SU-DHL-6 (cell line): Measurements from ENCODE around the gene MEGF6.

ENCODE experiments used
- H2AFZ ChIP-seq: fragments of 200-600 bp; sonication (generic); 2 replicates; pipeline ENCODE4 v1.6.1; 2014; ENCODE audit warnings: low read depth, mild to moderate bottlenecking, moderate library complexity, mixed read lengths, antibody characterized with exemption, low read length; ENCODE audit not compliant: severe bottlenecking
- H3F3A ChIP-seq: fragments of 200-600 bp; shearing (Covaris generic); 2 replicates; pipeline ENCODE4 v1.6.0; 2016; ENCODE audit warnings: antibody characterized with exemption, mild to moderate bottlenecking; ENCODE audit not compliant: insufficient read depth
- H3K27ac ChIP-seq: fragments of 200-600 bp; sonication (generic); 2 replicates; pipeline ENCODE4 v1.5.1; 2016; ENCODE audit warnings: low read depth, mild to moderate bottlenecking, low read length, moderate library complexity, mixed read lengths
- H3K27me3 ChIP-seq: fragments of 200-600 bp; sonication (generic), shearing (Covaris generic); 2 replicates; pipeline ENCODE4 v1.6.0; 2014; ENCODE audit warnings: mild to moderate bottlenecking, low read length
- H3K36me3 ChIP-seq: fragments of 200-600 bp; sonication (generic); 2 replicates; pipeline ENCODE4 v1.6.1; 2014; ENCODE audit warnings: mild to moderate bottlenecking, low read length, mixed read lengths
- H3K4me2 ChIP-seq: fragments of 300-600, 200-600 bp; shearing (Covaris generic), sonication (generic); 2 replicates; pipeline ENCODE4 v1.6.0; 2014; ENCODE audit warnings: low read length, low read depth, mild to moderate bottlenecking; ENCODE audit not compliant: poor library complexity, severe bottlenecking
- H3K4me3 ChIP-seq: fragments of 200-600 bp; sonication (generic); 2 replicates; pipeline ENCODE4 v1.5.1; 2014; ENCODE audit warnings: antibody characterized with exemption, low read length, mild to moderate bottlenecking, mixed read lengths; ENCODE audit not compliant: insufficient read depth, poor library complexity, severe bottlenecking
- H3K79me2 ChIP-seq: fragments of 200-600 bp; sonication (generic); 2 replicates; pipeline ENCODE4 v1.6.1; 2014; ENCODE audit warnings: mild to moderate bottlenecking, low read length, moderate library complexity; ENCODE audit not compliant: insufficient read depth
- H3K9ac ChIP-seq: fragments of 200-600 bp; sonication (generic); 2 replicates; pipeline ENCODE4 v1.7.0; 2014; ENCODE audit warnings: mild to moderate bottlenecking, low read length
- H3K9me2 ChIP-seq: fragments of 200-600 bp; sonication (generic); replicated peaks from 2 replicates; pipeline ENCODE4 v1.6.1; 2014; ENCODE audit warnings: low read length; ENCODE audit not compliant: insufficient read depth
- H3K9me3 ChIP-seq: fragments of 200-600 bp; sonication (generic); 2 replicates; pipeline ENCODE4 v1.6.1; 2014; ENCODE audit warnings: low read length, mixed read lengths; ENCODE audit not compliant: insufficient read depth
- H4K20me1 ChIP-seq: fragments of 200-600 bp; sonication (generic); 2 replicates; pipeline ENCODE4 v1.6.1; 2014; ENCODE audit warnings: low read depth, mild to moderate bottlenecking, antibody characterized with exemption, low read length, moderate library complexity, mixed read lengths
- CTCF ChIP-seq: fragments of 200-600 bp; sonication (generic); IDR thresholded peaks from one replicate; pipeline ENCODE4 v1.5.1; 2017; ENCODE audit warnings: antibody characterized with exemption, mild to moderate bottlenecking, low read length, moderate library complexity; ENCODE audit not compliant: insufficient read depth, poor library complexity, severe bottlenecking
- EZH2phosphoT487 ChIP-seq: fragments of 200-600 bp; sonication (generic), shearing (Covaris generic); conservative IDR thresholded peaks from 2 replicates; pipeline ENCODE4 v1.6.1; 2018; ENCODE audit warnings: mild to moderate bottlenecking, antibody characterized with exemption, low read length, moderate library complexity, mixed read lengths

MEGF6 gene

GRCh38 chr1:3630161-3630611 lies 18.9 kb upstream of the MEGF6 start:
- Histone ChIP-seq H3K79me2 (no peaks in the 10 kb centered on the region), H3K9me2 (no peaks in the 10 kb centered on the region), H3K9ac (no peak overlapping the region), H4K20me1 (no peaks in the 10 kb centered on the region), H3F3A (no peaks in the 10 kb centered on the region), H3K27me3 (no peaks in the 10 kb centered on the region), H3K4me2 (no peak overlapping the region), H2AFZ (no peak overlapping the region), H3K36me3 (no peaks in the 10 kb centered on the region), H3K4me3 (no peak overlapping the region), H3K27ac (no peak overlapping the region), H3K9me3 (no peaks in the 10 kb centered on the region)
- TF ChIP-seq CTCF: no peak
- no peak for TF ChIP-seq EZH2phosphoT487

GRCh38 chr1:3629561-3630160 lies 18.4 kb upstream of the MEGF6 start:
- no peak overlapping the region for H3K4me2 ChIP-seq
- H3K9me2 ChIP-seq: no peaks in the 10 kb centered on the region
- H3K79me2 ChIP-seq: no peaks in the 10 kb centered on the region
- no peak overlapping the region for H3K27ac ChIP-seq
- H4K20me1 ChIP-seq: no peaks in the 10 kb centered on the region
- H3K9me3 ChIP-seq: no peaks in the 10 kb centered on the region
- no peaks in the 10 kb centered on the region for H3K27me3 ChIP-seq
- no peak overlapping the region for H3K9ac ChIP-seq
- no peak overlapping the region for H3K4me3 ChIP-seq
- no peaks in the 10 kb centered on the region for H3K36me3 ChIP-seq
- H3F3A ChIP-seq: no peaks in the 10 kb centered on the region
- no peak for TF ChIP-seq CTCF
- TF ChIP-seq EZH2phosphoT487: no peak
- H2AFZ ChIP-seq: no peak overlapping the region

GRCh38 chr1:3628445-3628844 lies 17.1 kb upstream of the MEGF6 start:
- Histone ChIP-seq H3K4me3 (no peak overlapping the region), H2AFZ (no peak overlapping the region), H3K79me2 (no peaks in the 10 kb centered on the region), H3K27me3 (no peaks in the 10 kb centered on the region), H3K9me3 (no peaks in the 10 kb centered on the region), H3K27ac (no peak overlapping the region), H3K36me3 (no peaks in the 10 kb centered on the region), H4K20me1 (no peaks in the 10 kb centered on the region), H3K9ac (no peak overlapping the region), H3K9me2 (no peaks in the 10 kb centered on the region), H3K4me2 (no peak overlapping the region), H3F3A (no peaks in the 10 kb centered on the region)
- TF ChIP-seq EZH2phosphoT487 (no peak), CTCF (no peak)
